Stimulated activated CD4-positive, alpha-beta T cell treated with anti-CD3 and anti-CD28 coated beads, Interleukin-12 subunit alpha, Interleukin-12 subunit beta, amount 100 ng/mL, for 4 hours (primary cell): Measurements from ENCODE around the gene PDSS2.

Experiments
- DNase-seq: peaks from one replicate; pipeline ENCODE4 v3.0.0-alpha.2; 2020

PDSS2 gene

GRCh38 chr6:107357842-107358241, 101.5 kb downstream of the PDSS2 start:
- DNase-seq, result no peak

- DNase-seq, result no peak
These were observed 102.3 kb downstream of the PDSS2 start for GRCh38 chr6:107357031-107357430.

- DNase-seq, result no peak
These were observed 103.7 kb downstream of the PDSS2 start for GRCh38 chr6:107355659-107356058.

GRCh38 chr6:107354451-107354850, 104.9 kb downstream of the PDSS2 start:
- no peak for DNase-seq

GRCh38 chr6:107353773-107354382, 105.5 kb downstream of the PDSS2 start:
- DNase-seq, result no peak

- DNase-seq, result no peak
These were observed 111.1 kb downstream of the PDSS2 start for GRCh38 chr6:107348224-107348623.

GRCh38 chr6:107345393-107345792, 114.0 kb downstream of the PDSS2 start:
- no peak for DNase-seq

- no peak for DNase-seq
These were observed 114.4 kb downstream of the PDSS2 start for GRCh38 chr6:107344981-107345380.

- DNase-seq, result no peak
These were observed 115.0 kb downstream of the PDSS2 start for GRCh38 chr6:107344383-107344782.

GRCh38 chr6:107342144-107342543, 117.2 kb downstream of the PDSS2 start:
- DNase-seq, result no peak

- no peak for DNase-seq
These were observed 118.5 kb downstream of the PDSS2 start for GRCh38 chr6:107340881-107341280.

- no peak for DNase-seq
These were observed 122.1 kb downstream of the PDSS2 start for GRCh38 chr6:107337191-107337741.

- no peak for DNase-seq
These were observed 125.3 kb downstream of the PDSS2 start for GRCh38 chr6:107334026-107334425.

GRCh38 chr6:107333491-107333890, 125.9 kb downstream of the PDSS2 start:
- no peak for DNase-seq

- no peak for DNase-seq
These were observed 127.7 kb downstream of the PDSS2 start for GRCh38 chr6:107331409-107332386.

GRCh38 chr6:107330168-107330567, 129.2 kb downstream of the PDSS2 start:
- no peak for DNase-seq

- DNase-seq, result no peak
These were observed 130.1 kb downstream of the PDSS2 start for GRCh38 chr6:107329063-107329860.

- DNase-seq, result no peak
These were observed 131.3 kb downstream of the PDSS2 start for GRCh38 chr6:107328081-107328480.

GRCh38 chr6:107323133-107323785, 136.1 kb downstream of the PDSS2 start:
- DNase-seq, result no peak

GRCh38 chr6:107321793-107322192, 137.6 kb downstream of the PDSS2 start:
- DNase-seq, result no peak

- DNase-seq, result no peak
These were observed 139.3 kb downstream of the PDSS2 start for GRCh38 chr6:107319906-107320530.
